IPS-15b (cell line): ENCODE results near the gene CMPK2.

ENCODE experiments used
- H3K27me3 ChIP-seq: one replicate; pipeline ENCODE4 v1.6.1; 2013; ENCODE audit warnings: low read length; ENCODE audit not compliant: control insufficient read depth, insufficient read depth
- H3K36me3 ChIP-seq: one replicate; pipeline ENCODE4 v1.6.1; 2013; ENCODE audit warnings: low read length; ENCODE audit not compliant: control insufficient read depth, insufficient read depth
- H3K4me1 ChIP-seq: one replicate; pipeline ENCODE4 v1.6.1; 2013; ENCODE audit warnings: mild to moderate bottlenecking, low read length; ENCODE audit not compliant: control insufficient read depth, insufficient read depth
- H3K4me3 ChIP-seq: one replicate; pipeline ENCODE4 v1.5.1; 2013; ENCODE audit warnings: low read depth, low read length
- H3K9ac ChIP-seq: one replicate; pipeline ENCODE4 v1.6.1; 2013; ENCODE audit warnings: low read depth, mild to moderate bottlenecking, low read length
- H3K9me3 ChIP-seq: one replicate; pipeline ENCODE4 v1.6.1; 2013; ENCODE audit warnings: mild to moderate bottlenecking, low read length; ENCODE audit not compliant: control insufficient read depth, insufficient read depth

Gene CMPK2

DNA sequence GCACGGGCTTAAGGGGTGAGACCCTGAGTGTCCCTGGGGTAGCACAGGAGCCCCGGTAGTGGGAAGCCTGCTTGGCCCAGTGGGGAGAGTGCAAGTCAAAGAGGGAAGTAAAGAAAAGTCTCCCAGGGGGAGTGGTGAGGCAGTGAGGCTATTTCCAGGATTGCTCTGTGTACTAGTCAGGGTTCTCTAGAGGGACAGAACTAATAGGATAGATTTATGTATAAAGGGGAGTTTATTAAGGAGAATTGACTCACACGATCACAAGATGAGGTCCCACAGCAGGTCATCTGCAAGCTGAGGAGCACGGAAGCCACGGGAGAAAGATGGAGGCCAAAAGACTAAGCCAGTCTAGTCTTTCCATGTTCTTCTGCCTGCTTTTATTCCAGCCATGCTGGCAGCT, 45.5 kb downstream of the CMPK2 start:
- Histone ChIP-seq H3K4me3 (no peak overlapping the region), H3K9ac (no peak overlapping the region), H3K9me3 (no peaks in the 10 kb centered on the region), H3K27me3 (no peaks in the 10 kb centered on the region), H3K4me1 (no peaks in the 10 kb centered on the region), H3K36me3 (no peaks in the 10 kb centered on the region)

DNA sequence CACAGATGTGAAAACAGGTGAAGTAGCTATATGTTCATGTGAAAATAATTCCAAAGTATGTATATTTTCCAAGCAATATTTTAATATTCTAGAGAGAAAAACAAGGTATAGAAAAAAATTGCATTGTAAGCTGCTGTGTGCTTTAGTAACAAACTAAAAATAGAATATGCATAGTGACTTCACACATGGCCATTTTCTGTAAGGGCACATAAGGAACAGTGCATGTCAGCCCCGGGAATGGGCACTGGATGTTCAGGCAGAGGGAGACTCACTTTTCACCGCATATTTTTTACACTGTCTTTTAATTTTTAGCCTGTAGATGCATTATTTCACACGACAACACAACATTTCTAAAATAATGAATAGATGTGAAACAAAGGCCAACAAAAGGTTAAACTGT, 46.0 kb downstream of the CMPK2 start:
- Histone ChIP-seq H3K9me3 (no peaks in the 10 kb centered on the region), H3K4me1 (no peaks in the 10 kb centered on the region), H3K36me3 (no peaks in the 10 kb centered on the region), H3K9ac (no peak overlapping the region), H3K27me3 (no peaks in the 10 kb centered on the region), H3K4me3 (no peak overlapping the region)

DNA sequence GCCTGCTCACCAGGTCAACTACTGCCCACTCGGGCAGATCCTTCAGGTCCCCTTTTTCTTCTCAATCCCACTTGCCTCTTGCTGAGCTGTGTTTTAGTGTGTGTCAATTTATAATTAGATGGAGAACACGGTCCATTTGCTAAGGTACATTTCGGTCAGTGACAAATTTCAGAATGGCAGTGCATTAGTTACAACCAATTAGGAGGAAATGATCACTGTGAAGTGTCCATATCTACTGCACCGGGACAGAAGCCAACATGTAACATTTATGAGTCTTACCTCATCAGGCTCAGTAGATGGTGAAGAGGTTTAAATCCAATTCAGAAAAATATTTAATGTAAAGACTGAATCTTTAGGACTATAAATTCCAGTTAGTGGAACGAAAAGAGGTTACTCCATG, 47.7 kb downstream of the CMPK2 start:
- Histone ChIP-seq H3K4me3 (no peak overlapping the region), H3K36me3 (no peaks in the 10 kb centered on the region), H3K9me3 (no peaks in the 10 kb centered on the region), H3K4me1 (no peaks in the 10 kb centered on the region), H3K9ac (no peak overlapping the region), H3K27me3 (no peaks in the 10 kb centered on the region)

DNA sequence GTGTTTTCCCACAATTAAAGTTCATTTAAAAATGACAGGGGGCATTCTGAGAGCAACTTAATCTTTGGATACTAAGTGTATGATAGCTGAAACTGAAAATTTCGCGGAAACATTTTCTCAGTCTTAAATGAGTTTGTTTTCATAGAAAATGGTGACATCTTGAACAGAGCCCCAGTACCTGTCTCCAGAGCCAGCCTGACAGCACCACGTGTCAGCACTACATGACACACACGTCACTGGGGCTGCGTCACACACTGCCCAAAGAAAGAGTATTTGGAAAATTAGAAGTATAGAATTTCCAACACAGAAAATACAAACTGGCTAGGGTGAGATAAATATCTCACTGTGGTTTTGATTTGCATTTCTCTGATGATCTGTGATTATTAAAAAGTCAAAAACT, 50.8 kb downstream of the CMPK2 start:
- H3K9me3 ChIP-seq, result no peaks in the 10 kb centered on the region
- H3K4me3 ChIP-seq, result no peak overlapping the region
- no peaks in the 10 kb centered on the region for H3K4me1 ChIP-seq
- no peak overlapping the region for H3K9ac ChIP-seq
- H3K27me3 ChIP-seq, result no peaks in the 10 kb centered on the region
- no peaks in the 10 kb centered on the region for H3K36me3 ChIP-seq

DNA sequence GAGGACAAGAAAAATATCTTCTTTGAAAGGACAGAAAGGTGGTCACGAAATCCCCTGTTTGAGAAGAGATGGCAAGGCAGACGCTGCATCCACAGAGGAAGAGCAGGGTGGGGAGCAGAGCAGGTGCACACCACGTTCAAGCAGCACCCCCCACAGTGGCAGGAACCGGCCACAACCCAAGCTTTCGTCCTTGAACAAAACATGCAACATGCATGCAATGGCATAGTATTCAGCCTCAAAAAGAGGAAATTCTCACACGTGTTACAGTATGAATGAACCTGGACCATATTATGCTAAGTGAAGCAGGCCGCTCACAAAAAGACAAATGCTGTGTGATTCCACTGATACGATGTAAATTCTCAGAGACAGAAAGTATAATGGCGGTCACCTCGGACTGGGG, 51.4 kb downstream of the CMPK2 start:
- Histone ChIP-seq H3K36me3 (no peaks in the 10 kb centered on the region), H3K4me3 (no peak overlapping the region), H3K9ac (no peak overlapping the region), H3K4me1 (no peaks in the 10 kb centered on the region), H3K9me3 (no peaks in the 10 kb centered on the region), H3K27me3 (peaks cover 3% of the 10 kb centered on the region)

DNA sequence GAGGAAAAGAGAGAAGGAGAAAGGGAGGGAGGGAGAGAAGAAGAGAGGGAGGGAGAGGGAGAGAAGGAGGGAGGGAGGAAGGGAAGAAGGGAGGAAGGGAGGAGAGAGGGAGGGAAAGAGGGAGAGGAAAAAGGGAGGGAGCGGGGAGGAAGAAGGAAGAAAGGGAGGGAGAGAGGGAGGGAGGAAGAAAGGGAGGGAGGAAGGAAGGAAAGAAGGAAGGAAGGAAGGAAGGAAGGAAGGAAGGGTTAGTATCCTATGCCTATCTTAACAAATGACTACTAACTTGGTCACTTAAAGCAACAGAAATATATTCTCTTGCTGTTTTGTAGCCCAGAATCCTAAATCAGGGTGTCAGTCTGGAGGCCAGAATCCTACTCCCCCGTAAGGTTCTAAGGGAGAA, 52.1 kb downstream of the CMPK2 start:
- no peaks in the 10 kb centered on the region for H3K36me3 ChIP-seq
- no peaks in the 10 kb centered on the region for H3K4me1 ChIP-seq
- H3K4me3 ChIP-seq, result no peak overlapping the region
- H3K27me3 ChIP-seq, result peaks cover 6% of the 10 kb centered on the region
- no peak overlapping the region for H3K9ac ChIP-seq
- H3K9me3 ChIP-seq, result no peaks in the 10 kb centered on the region

DNA sequence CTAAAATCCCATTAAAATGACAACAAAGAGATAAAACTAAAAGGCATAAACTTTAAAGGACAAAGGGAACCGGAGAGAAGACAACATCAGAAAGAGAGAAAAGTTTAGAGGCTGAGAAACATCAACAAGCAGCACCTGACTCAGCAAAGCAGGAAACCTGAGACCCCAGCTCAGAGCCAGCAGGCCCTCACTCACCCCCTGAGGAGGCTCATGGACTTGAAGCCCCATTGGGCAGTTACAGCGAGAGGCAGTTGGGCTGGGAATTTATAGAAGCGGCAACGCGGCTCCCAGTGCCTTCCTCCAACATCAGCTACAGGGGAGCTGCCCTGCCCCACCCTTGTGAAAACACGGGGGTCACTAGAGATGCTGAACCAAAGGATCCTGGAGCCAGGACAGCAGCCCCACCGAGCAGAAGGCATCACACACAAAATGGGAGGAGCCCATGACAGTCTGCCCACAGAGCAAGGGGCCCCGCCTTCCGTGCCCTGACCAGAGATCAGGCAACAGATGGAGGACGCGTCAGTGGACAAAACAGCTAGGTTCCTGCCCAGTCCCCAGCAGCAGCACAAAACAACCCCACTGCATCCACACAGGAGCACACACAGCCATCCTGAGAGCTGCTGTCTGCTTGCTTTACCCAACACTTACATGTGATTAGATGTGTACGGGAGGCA, 52.7 kb downstream of the CMPK2 start:
- no peaks in the 10 kb centered on the region for H3K4me1 ChIP-seq
- H3K4me3 ChIP-seq, result no peak overlapping the region
- no peak overlapping the region for H3K9ac ChIP-seq
- H3K36me3 ChIP-seq, result no peaks in the 10 kb centered on the region
- H3K9me3 ChIP-seq, result no peaks in the 10 kb centered on the region
- H3K27me3 ChIP-seq, result peaks cover 9% of the 10 kb centered on the region

DNA sequence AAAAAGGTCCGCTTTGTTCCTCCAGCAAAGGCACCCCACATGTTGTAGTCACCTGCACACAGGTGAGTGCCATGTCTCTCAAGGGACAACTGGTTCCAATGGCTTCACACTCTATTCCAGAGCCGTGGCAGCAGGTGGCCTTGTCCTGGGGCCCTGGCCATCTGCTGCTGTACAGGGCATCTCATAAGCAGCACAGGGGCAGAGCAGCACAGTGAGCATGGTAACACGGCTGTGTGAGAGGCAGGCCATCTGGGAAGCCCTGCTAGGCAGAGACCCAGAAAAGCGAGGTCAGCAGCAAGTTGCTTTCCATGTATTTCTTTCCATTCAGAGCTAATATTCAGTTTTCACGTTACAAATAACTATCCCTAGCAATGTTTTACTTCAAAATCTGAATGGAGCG, 54.7 kb downstream of the CMPK2 start:
- H3K9ac ChIP-seq, result no peak overlapping the region
- H3K9me3 ChIP-seq, result no peaks in the 10 kb centered on the region
- peaks cover 7% of the 10 kb centered on the region for H3K4me1 ChIP-seq
- no peak overlapping the region for H3K4me3 ChIP-seq
- H3K36me3 ChIP-seq, result no peaks in the 10 kb centered on the region
- H3K27me3 ChIP-seq, result peaks cover 22% of the 10 kb centered on the region

DNA sequence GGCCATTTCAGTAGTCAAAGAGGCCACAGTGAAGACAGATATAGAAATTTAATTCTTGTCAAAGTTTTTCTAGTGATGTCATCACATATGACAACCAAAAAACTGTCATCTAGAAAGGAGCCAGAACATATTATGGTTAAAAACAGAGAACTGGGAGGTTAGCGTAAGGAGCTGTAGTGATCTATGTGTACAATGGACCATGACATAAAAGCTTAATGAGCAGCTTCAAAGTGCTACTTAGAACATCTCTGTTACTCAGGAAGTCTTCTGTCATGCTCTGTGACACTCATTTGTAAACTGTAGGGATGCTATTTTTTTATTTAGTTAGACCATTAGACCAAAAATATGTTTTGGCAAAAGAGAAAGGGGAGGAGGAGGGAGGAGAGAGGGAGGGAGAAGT, 57.3 kb downstream of the CMPK2 start:
- Histone ChIP-seq H3K27me3 (peaks cover 45% of the 10 kb centered on the region), H3K9me3 (no peaks in the 10 kb centered on the region), H3K9ac (no peak overlapping the region), H3K4me1 (peaks cover 32% of the 10 kb centered on the region), H3K36me3 (no peaks in the 10 kb centered on the region), H3K4me3 (no peak overlapping the region)

DNA sequence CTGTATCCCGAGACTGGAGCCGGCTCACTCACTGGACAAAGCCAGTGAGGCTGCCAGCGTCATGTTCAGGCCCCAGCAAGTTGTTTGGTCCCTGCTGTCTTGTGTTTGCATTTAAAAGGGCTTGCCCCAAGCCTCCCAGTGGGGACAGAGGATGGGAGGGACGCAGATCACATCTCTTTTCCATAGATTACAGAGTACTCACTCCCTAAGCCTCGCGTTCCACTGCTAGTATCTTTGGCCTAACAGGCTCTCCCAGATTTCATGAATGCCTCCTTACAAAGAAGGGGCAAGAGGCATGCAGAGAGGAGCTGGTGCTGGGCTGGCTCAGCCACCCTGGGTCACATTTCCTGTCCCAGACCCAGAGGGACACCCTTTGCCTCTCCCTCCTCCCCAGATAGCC, 59.1 kb downstream of the CMPK2 start:
- H3K36me3 ChIP-seq, result no peaks in the 10 kb centered on the region
- no peak overlapping the region for H3K9ac ChIP-seq
- H3K27me3 ChIP-seq, result peaks cover 54% of the 10 kb centered on the region
- no peaks in the 10 kb centered on the region for H3K9me3 ChIP-seq
- H3K4me3 ChIP-seq, result no peak overlapping the region
- peaks cover 33% of the 10 kb centered on the region for H3K4me1 ChIP-seq

DNA sequence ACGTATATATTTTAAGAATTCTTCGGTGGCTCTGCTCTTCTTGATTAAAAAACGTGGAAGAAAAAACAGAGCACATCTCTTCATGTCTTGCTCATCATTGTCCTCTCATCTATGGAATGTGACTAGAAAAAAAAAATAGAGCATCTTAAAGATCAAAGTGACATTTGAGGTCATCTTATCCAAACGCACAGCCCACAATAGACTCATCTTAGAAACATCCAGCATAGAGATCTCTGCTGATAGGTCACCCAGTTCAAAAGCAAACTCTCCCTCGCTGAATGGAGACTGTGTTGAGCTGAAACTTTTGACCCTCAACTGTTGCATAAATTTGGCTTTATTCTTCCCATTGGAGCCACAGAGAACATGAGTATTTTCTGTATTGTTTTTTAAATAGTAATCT, 65.2 kb downstream of the CMPK2 start:
- no peak overlapping the region for H3K4me3 ChIP-seq
- peaks cover 22% of the 10 kb centered on the region for H3K4me1 ChIP-seq
- H3K36me3 ChIP-seq, result no peaks in the 10 kb centered on the region
- peaks cover 28% of the 10 kb centered on the region for H3K27me3 ChIP-seq
- H3K9me3 ChIP-seq, result no peaks in the 10 kb centered on the region
- H3K9ac ChIP-seq, result no peak overlapping the region
